Right lung (tissue), 5 donors: ENCODE results near the gene KLHL35. TPM values are rescaled to one million over a fixed set of nuclear protein-coding genes. Genes with fewer than 3 reads are reported as not detected.
"Not testable (repeated sequence)": the region's sequence is repeated elsewhere in the genome, so short reads cannot be mapped to it uniquely, and the experiment has no call there.

Experiments used
- DNase-seq, 2 donors: peaks; one replicate each; pipeline ENCODE4 v3.0.0-alpha.2; 2013
- polyA plus RNA-seq, 5 donors: library from polyadenylated mRNA; unstranded; fragments of 120-200 nt; gene quantifications; one replicate each; pipeline versions ENCODE4 v1.2.1 to v1.2.3, GENCODE V29; 2013; ENCODE audit warnings: inconsistent platforms in 1 of 5, low replicate concordance in 1 of 5; ENCODE audit not compliant: insufficient read length in 5 of 5, insufficient read depth in 1 of 5

Gene KLHL35
- polyA plus RNA-seq, 5 donors, result 1.1 to 1.8 (median 1.4) TPM

GRCh38 chr11:75426720-75427086 is 6.3 kb downstream of the KLHL35 start:
- no peak for DNase-seq

DNA sequence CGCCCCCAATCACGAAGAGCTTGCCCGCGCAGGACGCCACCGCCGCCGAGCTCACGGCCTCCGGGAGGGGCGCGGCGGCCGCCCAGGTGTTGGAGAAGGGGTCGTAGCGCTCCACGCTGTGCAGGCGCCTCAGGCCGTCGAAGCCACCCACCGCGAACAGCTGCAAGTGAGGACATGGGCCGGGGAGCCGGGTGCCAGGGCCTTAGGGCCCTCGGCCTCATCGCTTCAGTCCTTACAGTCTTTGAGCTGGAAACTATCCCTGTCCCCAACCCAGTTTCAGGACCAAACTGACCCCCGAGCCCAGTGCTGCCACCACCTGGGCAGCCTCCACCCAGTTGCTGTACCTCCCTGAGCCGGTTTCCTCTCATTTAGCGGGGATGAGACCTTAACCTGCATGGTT is 7.6 kb downstream of the KLHL35 start:
- DNase-seq, result no peak

GRCh38 chr11:75424396-75424795 is 8.6 kb downstream of the KLHL35 start:
- DNase-seq, result no peak

DNA sequence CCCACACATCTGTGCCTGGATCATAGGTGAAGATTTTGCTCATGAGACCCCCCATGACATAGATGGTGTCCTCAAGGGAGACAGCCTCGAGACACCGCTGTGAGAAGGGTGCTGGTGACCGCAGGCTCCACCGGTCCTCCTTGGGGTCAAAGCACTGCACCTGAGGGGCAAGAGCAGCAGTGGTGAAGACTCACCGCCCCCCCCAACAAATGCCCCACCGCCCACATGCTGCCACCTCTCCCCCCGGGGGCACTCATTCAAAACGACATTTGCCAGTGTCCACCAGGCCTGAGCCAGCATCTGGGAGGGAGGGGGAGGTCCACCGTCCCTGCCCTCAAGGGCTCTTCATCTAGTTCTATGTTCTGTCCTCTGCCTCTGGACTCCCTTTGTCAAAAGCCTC is 9.3 kb downstream of the KLHL35 start:
- no peak for DNase-seq

- no peak for DNase-seq
Measured at GRCh38 chr11:75422248-75423231, 10.5 kb downstream of the KLHL35 start.

DNA sequence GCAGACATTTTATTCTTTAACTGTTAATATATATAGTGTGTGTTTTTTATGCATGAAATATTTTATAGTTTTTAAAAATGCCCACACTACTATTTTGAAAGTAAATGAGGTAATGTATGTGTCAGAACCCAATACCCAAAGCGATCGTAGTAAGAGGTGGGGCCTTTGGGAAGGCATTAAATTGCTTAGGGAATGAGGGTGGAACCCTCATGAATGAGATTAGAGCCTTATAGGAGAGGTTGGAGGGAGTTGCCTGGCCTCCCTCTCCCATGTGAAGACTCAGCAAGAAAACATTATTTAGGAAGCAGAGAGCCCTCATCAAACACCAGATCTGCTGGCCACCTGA is 11.1 kb downstream of the KLHL35 start:
- DNase-seq, result no peak

DNA sequence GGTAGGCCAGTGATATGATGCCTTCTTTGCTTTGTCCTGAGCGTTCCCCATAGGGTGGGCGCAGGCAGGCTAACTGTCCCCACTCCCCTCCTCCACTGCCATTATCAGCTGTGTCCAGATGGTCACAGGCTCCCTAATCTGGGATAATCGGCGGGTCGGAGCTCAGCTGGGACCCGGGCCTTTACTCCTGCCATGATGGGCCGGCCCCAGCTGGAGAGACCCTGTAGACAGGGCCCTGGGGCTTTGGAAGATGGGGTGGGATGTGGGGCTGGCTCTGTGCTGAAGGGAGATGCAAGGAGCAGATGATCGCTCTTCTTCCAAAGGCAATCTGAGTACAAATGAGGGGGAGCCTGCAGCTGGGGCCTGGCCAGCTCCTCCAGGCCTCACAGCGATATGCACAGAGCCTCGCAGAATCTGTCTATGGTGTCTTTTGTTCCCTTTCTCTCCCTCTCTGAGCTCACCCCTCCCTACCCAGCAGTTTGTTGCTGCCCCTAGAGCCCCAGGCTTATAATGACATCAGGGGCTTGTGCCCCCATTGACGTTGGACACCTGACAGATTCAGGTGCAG is 11.9 kb downstream of the KLHL35 start:
- DNase-seq, result no peak

GRCh38 chr11:75420224-75421034 is 12.6 kb downstream of the KLHL35 start:
- DNase-seq, result no peak

GRCh38 chr11:75413864-75414263 is 19.1 kb downstream of the KLHL35 start:
- DNase-seq, result no peak

- not testable (repeated sequence) for DNase-seq
Measured at GRCh38 chr11:75413146-75413545, 19.9 kb downstream of the KLHL35 start.

DNA sequence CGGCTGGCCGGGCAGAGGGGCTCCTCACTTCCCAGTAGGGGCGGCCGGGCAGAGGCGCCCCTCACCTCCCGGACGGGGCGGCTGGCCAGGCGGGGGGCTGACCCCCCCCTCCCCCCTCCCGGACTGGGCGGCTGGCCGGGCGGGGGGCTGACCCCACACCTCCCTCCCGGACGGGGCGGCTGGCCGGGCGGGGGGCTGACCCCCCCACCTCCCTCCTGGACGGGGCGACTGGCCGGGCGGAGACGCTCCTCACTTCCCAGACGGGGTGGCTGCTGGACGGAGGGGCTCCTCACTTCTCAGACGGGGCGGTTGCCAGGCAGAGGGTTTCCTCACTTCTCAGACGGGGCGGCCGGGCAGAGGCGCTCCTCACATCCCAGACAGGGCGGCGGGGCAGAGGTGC is 23.0 kb downstream of the KLHL35 start:
- not testable (repeated sequence) for DNase-seq

- DNase-seq, result no peak
Measured at GRCh38 chr11:75408957-75409219, 24.1 kb downstream of the KLHL35 start.

DNA sequence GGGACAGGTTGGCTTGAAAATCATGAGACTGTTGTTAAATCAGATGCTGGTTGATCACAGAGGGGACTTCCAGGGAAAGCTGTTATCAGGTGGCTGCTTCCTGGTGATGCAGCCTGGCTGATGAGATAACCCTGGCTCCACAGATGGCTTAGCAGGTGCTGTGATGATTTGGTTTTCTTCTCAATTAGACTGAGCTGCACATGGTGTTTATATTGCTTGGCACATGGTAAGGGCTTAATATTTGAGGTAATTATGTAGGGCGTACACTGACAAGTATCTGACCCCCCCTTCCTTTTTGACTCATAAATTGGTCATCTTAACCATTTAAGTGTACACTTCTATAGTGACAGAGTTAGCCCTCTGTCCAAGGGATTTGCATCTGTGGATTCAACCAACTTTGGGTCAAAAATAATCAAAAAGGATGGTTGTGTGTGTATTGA is 26.6 kb downstream of the KLHL35 start:
- no peak for DNase-seq

DNA sequence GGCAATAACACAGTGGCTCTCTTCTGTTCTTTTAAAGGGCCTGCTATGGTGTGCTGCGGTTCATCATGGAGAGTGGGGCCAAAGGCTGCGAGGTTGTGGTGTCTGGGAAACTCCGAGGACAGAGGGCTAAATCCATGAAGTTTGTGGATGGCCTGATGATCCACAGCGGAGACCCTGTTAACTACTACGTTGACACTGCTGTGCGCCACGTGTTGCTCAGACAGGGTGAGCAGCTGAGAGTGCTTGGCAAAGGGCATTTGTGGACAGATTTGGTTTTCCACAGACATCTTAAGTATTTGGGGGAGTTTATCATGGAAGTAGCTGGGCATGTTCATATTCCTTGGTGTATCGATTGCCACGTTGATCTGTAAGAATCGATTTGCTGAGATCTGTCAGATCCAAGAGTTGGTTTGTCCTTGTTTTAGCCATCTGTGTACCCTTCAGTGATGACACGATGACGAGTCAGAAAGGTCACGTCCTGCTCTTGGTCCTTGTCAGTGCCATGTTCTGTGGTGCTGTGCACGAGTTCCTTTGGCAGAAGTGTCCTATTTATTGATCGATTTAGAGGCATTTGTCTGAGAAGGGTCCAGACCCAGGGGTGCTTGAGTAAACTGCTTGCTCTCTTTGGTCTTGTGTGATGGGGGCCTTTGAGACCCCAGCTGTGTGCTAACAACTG is 28.9 kb downstream of the KLHL35 start:
- DNase-seq, result no peak

GRCh38 chr11:75403037-75403436 is 30.0 kb downstream of the KLHL35 start:
- no peak for DNase-seq

DNA sequence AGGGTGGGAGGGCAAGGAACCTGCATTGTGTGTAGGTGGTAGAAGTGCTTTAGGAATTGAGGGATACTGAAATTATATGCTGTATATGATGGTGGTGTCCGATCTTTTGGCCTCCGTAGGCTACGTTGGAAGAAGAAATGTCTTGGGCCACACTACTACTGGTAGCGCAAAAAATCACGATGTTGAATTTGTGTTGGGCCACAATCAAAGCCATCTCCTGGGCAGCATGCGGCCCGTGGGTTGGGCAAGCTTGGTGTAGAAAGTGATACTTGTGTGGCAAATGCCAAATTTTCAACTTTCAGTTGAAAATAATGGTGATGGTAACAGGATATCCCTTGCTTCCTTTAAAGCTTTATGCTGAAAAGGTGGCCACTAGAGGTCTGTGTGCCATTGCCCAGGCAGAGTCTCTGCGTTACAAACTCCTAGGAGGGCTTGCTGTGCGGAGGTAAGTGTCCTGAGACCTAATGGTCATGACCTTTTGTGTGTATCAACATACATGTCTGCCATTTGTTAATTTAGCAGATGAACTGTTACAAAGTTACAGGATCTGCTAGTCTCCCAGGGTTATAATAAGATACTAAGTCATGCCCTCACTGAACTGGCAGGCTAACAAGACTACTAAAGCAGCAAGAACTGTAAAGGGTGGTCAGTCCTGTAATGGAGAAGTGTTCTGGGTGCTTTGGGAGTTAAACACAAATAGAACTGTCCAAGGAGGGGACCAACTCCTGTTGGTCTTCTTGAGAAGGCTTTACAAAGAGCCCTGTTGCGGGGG is 30.8 kb downstream of the KLHL35 start:
- no peak for DNase-seq

- DNase-seq, result peak in 1 of 2 donors; percentile 11
Measured at GRCh38 chr11:75400146-75400865, 32.7 kb downstream of the KLHL35 start.

- peak; percentile 89 to 93 for DNase-seq
Measured at GRCh38 chr11:75399344-75400145, 33.5 kb downstream of the KLHL35 start, which contains the start of gene RPS3. RPS3 (plus strand) TSS chr11:75399518; CDS start chr11:75399548, 30 bp downstream.

DNA sequence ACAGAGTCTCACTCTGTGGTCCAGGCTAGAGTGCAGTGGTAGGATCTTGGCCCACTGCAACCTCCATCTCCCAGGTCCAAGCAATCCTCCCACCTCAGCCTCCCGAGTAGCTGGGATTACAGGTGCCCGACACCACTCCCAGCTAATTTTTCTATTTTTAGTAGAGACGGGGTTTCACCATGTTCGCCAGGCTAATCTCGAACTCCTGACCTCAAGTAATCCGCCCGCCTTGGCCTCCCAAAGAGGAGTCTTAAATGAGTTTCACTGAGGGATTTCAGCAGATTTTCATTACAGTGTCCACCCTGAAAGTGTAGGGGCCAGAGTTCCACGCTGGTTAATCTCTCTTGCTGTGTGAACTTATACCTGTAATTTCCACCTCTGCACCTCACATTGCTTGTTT is 34.1 kb downstream of the KLHL35 start:
- DNase-seq, result no peak
